Measurements from ENCODE around the gene IFT25. TPM values are rescaled to one million over a fixed set of nuclear protein-coding genes. Genes with fewer than 3 reads are reported as not detected.

The IFT25 gene
- total and polyA plus RNA-seq, 2 experiments from 2014 or later = 27.4 to 69.0 TPM

DNA sequence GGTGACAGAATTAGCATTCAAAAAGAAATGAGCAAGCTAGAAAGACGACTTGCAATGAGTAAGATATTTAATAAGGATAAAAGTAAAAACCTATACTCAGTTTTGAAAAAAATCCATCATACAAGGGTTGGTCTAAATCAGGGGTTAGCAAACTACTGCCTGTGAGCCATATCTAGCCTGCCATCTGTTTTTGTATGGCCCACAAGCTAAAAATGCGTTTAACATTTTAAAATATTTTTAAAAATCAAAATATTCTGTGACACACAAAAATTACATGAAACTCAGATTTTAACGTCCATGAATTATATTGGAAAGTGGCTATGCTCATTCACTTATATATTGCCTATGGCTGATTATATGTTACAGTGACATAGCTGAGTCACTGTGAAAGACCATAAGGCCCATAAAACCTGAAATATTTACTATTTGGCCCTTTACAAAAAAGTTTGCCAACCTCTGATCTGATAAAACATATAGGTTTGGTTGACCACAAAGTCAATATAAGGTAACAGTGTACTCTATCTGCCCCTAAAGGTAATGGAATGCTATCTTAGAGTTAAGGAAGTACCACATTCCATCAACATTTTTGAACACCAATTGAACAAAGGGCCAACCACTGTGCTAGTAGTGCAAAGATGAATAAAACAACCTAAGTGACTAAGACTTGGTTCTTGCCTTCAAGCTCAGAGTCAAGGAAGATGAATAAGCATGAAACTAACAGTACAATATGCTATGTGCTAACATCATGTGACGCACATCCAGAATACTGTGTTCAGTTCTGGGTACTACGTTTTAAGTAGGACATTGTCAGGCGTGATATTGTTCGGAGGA is 3.2 kb downstream of the IFT25 start:
- Histone ChIP-seq H3K4me3 (no peak overlapping the region), H3K4me2 (no peak overlapping the region), H3K79me2 (peaks cover 61% of the 10 kb centered on the region), H3K27ac (no peak overlapping the region), H3K36me3 (replicated peaks; ENCODE audit: insufficient read depth, low read depth) (no peaks in the 10 kb centered on the region), H3K9me2 (replicated peaks; ENCODE audit: insufficient read depth) (no peaks in the 10 kb centered on the region), H4K20me1 (ENCODE audit: insufficient read depth, poor library complexity, severe bottlenecking) (no peaks in the 10 kb centered on the region), H3K9me3 (ENCODE audit: low read depth) (no peaks in the 10 kb centered on the region), H3K4me1 (ENCODE audit: insufficient read depth) (peaks cover 9% of the 10 kb centered on the region), H3K27me3 (no peaks in the 10 kb centered on the region), H2AFZ (no peak overlapping the region)
- 95% methylated on average over 7 of the region's 7 CpGs for WGBS (ENCODE audit: low lambda C conversion rate, missing lambda C conversion rate)
- no peak for TF ChIP-seq EZH2 (IDR thresholded peaks at IDR 0.05; ENCODE audit: borderline replicate concordance)
- no peak for DNase-seq (ENCODE audit: low spot score)

- Histone ChIP-seq H3K79me2 (peaks cover 36% of the 10 kb centered on the region), H3K4me3 (no peak overlapping the region), H3K9me3 (ENCODE audit: low read depth) (peaks cover 12% of the 10 kb centered on the region), H3K4me1 (ENCODE audit: insufficient read depth) (no peaks in the 10 kb centered on the region), H3K36me3 (replicated peaks; ENCODE audit: insufficient read depth, low read depth) (no peaks in the 10 kb centered on the region), H4K20me1 (ENCODE audit: insufficient read depth, poor library complexity, severe bottlenecking) (no peaks in the 10 kb centered on the region), H3K4me2 (no peak overlapping the region), H3K9me2 (replicated peaks; ENCODE audit: insufficient read depth) (no peaks in the 10 kb centered on the region), H3K27ac (no peak overlapping the region), H3K27me3 (no peaks in the 10 kb centered on the region), H2AFZ (no peak overlapping the region)
- TF ChIP-seq EZH2 (IDR thresholded peaks at IDR 0.05; ENCODE audit: borderline replicate concordance) = no peak
- TF ChIP-seq, protein P1, sequence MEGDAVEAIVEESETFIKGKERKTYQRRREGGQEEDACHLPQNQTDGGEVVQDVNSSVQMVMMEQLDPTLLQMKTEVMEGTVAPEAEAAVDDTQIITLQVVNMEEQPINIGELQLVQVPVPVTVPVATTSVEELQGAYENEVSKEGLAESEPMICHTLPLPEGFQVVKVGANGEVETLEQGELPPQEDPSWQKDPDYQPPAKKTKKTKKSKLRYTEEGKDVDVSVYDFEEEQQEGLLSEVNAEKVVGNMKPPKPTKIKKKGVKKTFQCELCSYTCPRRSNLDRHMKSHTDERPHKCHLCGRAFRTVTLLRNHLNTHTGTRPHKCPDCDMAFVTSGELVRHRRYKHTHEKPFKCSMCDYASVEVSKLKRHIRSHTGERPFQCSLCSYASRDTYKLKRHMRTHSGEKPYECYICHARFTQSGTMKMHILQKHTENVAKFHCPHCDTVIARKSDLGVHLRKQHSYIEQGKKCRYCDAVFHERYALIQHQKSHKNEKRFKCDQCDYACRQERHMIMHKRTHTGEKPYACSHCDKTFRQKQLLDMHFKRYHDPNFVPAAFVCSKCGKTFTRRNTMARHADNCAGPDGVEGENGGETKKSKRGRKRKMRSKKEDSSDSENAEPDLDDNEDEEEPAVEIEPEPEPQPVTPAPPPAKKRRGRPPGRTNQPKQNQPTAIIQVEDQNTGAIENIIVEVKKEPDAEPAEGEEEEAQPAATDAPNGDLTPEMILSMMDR (IDR thresholded peaks at IDR 0.05; ENCODE audit: poor library complexity) = no peak
- TF ChIP-seq EZH2phosphoT487 (IDR thresholded peaks at IDR 0.05; ENCODE audit: low read depth, severe bottlenecking, unreplicated experiment) = no peak
- DNase-seq (ENCODE audit: low spot score) = no peak
- 93% methylated on average over 4 of the region's 4 CpGs for WGBS (ENCODE audit: low lambda C conversion rate, missing lambda C conversion rate)
Observed at GRCh38 chr1:53938136-53938830, 7.2 kb downstream of the IFT25 start.

- H3K9me3 ChIP-seq (ENCODE audit: low read depth) = peaks cover 12% of the 10 kb centered on the region
- no peak overlapping the region for H3K4me3 ChIP-seq
- peaks cover 19% of the 10 kb centered on the region for H3K79me2 ChIP-seq
- H2AFZ ChIP-seq = no peak overlapping the region
- H3K36me3 ChIP-seq (replicated peaks; ENCODE audit: insufficient read depth, low read depth) = no peaks in the 10 kb centered on the region
- H3K4me1 ChIP-seq (ENCODE audit: insufficient read depth) = no peaks in the 10 kb centered on the region
- H3K9me2 ChIP-seq (replicated peaks; ENCODE audit: insufficient read depth) = no peaks in the 10 kb centered on the region
- DNase-seq (ENCODE audit: low spot score) = no peak
- no peaks in the 10 kb centered on the region for H3K27me3 ChIP-seq
- H4K20me1 ChIP-seq (ENCODE audit: insufficient read depth, poor library complexity, severe bottlenecking) = no peaks in the 10 kb centered on the region
- 96% methylated on average over 1 of the region's 1 CpG for WGBS (ENCODE audit: low lambda C conversion rate, missing lambda C conversion rate)
- H3K27ac ChIP-seq = no peak overlapping the region
- no peak overlapping the region for H3K4me2 ChIP-seq
- TF ChIP-seq, protein P1 (IDR thresholded peaks at IDR 0.05; ENCODE audit: poor library complexity) = no peak
- TF ChIP-seq EZH2 (IDR thresholded peaks at IDR 0.05; ENCODE audit: borderline replicate concordance) = no peak
- no peak for TF ChIP-seq EZH2phosphoT487 (IDR thresholded peaks at IDR 0.05; ENCODE audit: low read depth, severe bottlenecking, unreplicated experiment)
Observed at GRCh38 chr1:53936430-53936829, 9.1 kb downstream of the IFT25 start.

DNA sequence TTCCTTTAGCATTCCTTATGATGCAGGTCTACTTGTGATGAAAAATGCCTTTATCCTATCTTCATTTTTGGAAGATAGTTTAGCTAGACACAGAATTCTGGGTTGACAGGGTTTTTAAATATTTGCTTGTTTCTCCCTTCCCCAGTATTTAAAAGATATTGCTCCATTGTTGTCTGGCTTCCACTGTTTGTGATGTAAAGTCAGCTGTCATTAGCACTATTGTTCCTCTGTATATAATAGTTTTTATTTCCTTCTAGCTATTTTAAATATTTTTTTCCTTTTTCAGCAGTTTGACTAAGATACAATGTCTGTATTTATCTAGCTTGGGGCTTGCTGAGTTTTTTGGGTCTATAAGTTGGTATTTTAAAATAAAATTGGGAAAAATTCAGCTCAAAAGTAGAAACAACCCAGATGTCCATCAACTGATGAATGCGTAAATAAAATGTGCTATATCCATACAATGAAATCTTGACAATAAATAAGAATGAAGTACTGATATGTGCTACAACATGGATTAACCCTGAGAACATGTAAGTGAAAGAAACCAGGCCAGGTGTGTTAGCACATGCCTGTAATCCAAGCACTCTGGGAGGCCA is 11.2 kb downstream of the IFT25 start:
- TF ChIP-seq, protein P1 (IDR thresholded peaks at IDR 0.05; ENCODE audit: poor library complexity) = no peak
- TF ChIP-seq EZH2 (IDR thresholded peaks at IDR 0.05; ENCODE audit: borderline replicate concordance) (no peak), EZH2phosphoT487 (IDR thresholded peaks at IDR 0.05; ENCODE audit: low read depth, severe bottlenecking, unreplicated experiment) (no peak)
- H3K4me3 ChIP-seq = no peak overlapping the region
- H3K9me2 ChIP-seq (replicated peaks; ENCODE audit: insufficient read depth) = no peaks in the 10 kb centered on the region
- peaks cover 12% of the 10 kb centered on the region for H3K9me3 ChIP-seq (ENCODE audit: low read depth)
- 100% methylated on average over 1 of the region's 1 CpG for WGBS (ENCODE audit: low lambda C conversion rate, missing lambda C conversion rate)
- no peak for DNase-seq (ENCODE audit: low spot score)
- H3K4me2 ChIP-seq = no peak overlapping the region
- H3K27me3 ChIP-seq = no peaks in the 10 kb centered on the region
- H3K27ac ChIP-seq = no peak overlapping the region
- no peaks in the 10 kb centered on the region for H3K36me3 ChIP-seq (replicated peaks; ENCODE audit: insufficient read depth, low read depth)
- peaks cover 3% of the 10 kb centered on the region for H3K79me2 ChIP-seq
- H4K20me1 ChIP-seq (ENCODE audit: insufficient read depth, poor library complexity, severe bottlenecking) = no peaks in the 10 kb centered on the region
- no peaks in the 10 kb centered on the region for H3K4me1 ChIP-seq (ENCODE audit: insufficient read depth)
- no peak overlapping the region for H2AFZ ChIP-seq
